HG02943 (cell line): ENCODE data around the gene OR8B12.

ENCODE experiments used
- ATAC-seq: cut with Tn5 transposase; IDR thresholded peaks from one replicate; pipeline ENCODE4 v1.9.1; 2021; ENCODE audit warnings: mild to moderate bottlenecking, low read depth, moderate library complexity; ENCODE audit not compliant: unreplicated experiment

Gene OR8B12, protein sequence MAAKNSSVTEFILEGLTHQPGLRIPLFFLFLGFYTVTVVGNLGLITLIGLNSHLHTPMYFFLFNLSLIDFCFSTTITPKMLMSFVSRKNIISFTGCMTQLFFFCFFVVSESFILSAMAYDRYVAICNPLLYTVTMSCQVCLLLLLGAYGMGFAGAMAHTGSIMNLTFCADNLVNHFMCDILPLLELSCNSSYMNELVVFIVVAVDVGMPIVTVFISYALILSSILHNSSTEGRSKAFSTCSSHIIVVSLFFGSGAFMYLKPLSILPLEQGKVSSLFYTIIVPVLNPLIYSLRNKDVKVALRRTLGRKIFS

GRCh38 chr11:124543554-124543953, at the start of gene OR8B12:
Gene OR8B12 (minus strand): TSS chr11:124543654. CDS start chr11:124543654, 0 bp downstream.
- no peak for ATAC-seq

DNA sequence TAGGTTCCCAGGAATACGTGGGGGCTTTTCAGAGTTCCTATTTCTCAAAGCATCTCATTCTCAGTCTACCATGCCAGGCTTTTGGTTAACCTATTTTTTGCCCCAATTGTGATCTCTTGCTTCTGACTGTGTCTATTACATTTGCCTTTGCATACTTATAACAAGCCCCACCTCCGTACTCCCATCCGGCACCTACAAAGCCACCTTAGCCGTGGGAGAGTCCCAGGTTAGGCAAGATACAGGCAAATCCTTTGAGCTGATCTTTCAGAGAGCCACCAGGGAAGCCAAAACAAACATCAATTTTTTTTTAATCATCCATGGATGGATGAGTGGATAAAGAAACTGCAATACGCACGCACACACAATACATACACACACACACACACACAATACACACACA, 49.2 kb upstream of the OR8B12 start:
- ATAC-seq = no peak

- no peak for ATAC-seq
These were observed 48.0 kb upstream of the OR8B12 start for GRCh38 chr11:124591430-124591829.

DNA sequence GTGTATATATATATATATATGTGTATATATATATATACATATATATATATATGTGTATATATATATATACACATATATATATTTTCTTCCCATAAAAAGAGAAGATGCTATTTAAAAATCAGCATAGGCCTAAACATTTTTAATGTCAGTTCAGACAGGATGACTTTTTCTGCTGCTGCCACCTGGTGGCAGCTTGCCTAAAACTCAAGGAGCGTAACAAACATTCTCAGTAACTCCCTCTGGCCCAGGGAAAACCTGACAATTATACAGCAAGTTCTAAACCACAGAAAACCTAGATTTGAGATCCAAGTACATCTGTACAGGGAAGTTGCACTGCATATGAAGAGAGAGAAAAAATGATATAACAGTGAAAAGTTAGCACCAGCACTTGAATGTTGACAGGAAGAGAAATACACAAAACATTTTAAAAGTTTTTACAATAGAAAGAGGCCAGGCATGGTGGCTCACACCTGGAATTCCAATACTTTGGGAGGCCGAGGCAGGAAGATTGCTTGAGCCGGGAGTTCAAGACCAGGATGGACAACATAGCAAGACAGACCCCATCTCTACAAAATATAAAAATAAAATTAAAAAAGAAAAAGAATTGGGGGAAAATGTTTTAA, 42.9 kb upstream of the OR8B12 start:
- ATAC-seq = no peak

GRCh38 chr11:124584681-124585372, 41.4 kb upstream of the OR8B12 start:
- no peak for ATAC-seq

GRCh38 chr11:124583781-124584180, 40.3 kb upstream of the OR8B12 start:
- ATAC-seq = no peak

DNA sequence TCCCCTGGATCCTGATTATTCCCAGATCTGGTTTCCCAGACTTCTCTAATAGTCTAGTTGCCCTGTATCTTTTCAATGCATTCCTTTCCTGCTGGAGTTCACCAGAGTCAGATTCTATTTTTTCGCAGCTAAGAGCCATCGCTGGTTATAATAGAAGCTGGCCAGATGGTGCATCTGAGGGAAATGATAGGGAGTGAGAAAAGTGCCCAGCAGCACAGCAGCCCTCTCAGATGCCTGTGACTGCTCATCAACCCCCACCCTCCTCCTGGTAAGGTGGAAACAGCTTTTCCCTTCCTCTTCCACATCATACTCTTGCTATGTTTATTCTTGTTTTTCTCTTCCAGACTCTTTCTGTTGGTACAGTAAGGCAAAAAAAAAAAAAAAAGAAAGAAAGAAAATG, 39.1 kb upstream of the OR8B12 start:
- no peak for ATAC-seq

DNA sequence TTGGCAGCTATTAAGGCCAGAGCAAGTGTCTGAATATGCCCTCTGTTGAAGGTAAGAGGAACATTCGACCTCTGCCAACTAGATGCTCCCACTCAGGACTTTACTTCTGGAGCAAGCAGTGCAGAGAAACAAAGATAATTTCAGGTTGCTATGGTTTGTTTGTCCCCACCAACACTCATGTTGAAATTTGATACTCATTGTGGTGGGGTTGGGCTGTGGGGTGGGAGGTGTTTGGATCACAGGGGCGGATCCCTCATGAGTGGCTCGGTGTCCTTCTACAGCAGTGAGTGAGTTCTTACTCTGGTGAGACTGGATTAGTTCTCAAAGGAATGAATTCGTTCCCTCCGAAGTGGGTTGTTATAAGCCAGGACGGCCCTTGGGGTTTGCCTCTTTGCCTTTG, 38.4 kb upstream of the OR8B12 start:
- no peak for ATAC-seq

GRCh38 chr11:124578761-124579160, 35.3 kb upstream of the OR8B12 start:
- no peak for ATAC-seq

DNA sequence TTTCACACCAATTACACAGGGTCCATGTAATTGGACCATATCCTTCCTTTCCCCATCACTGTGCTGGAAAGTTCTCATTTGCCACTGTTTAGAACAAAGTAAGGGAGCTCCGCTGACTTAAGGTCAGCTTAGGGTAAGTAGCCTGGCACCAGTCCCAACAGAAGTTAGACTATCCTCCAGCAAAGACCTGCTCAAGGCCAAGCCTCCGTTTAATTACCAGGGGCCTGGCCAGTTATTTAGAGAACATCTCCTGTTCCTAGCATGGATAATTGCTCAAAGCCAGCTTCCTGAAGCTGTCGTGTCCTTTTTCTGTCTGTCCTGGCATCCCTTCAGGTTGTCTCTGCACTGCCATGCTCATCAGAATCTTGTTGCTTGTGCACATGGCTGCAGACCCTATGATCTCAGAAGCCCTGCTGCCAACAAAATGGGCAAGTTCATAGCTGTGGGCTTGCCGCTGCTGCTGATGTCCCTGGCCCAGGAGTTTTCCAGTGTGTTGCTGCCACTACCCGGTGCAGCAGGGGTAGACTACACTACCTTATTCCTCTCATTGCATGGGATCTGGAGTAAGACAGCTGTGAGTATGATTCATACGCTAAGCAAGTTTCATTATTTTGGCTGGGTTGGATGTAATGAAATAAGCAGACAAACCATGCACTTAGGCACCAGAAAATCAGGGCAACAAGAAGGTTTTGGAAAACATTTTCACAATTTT, 34.4 kb upstream of the OR8B12 start:
- no peak for ATAC-seq

DNA sequence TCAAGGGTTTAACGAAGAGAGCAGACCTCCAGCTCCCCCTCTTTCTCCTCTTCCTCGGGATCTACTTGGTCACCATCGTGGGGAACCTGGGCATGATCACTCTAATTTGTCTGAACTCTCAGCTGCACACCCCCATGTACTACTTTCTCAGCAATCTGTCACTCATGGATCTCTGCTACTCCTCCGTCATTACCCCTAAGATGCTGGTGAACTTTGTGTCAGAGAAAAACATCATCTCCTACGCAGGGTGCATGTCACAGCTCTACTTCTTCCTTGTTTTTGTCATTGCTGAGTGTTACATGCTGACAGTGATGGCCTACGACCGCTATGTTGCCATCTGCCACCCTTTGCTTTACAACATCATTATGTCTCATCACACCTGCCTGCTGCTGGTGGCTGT, 26.7 kb upstream of the OR8B12 start:
- ATAC-seq = no peak

DNA sequence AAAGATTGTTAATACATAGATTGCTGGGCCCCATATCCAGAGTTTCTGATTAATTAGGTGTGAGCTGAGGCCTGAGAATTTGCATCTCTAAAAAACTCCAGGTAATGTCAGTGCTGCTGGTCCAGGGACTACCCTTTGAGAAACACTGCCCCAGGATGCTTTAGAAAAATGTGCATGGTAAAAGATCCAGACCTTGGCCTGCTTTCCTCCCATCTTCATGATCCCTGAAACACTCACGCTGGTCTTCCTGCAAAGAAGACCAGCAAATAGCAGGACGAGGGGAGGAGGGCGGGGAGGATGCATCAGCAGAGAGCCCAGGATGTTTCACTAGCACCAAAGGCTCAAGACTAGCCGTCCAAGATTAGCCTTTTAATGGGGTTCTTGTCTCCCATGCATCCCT, 26.2 kb upstream of the OR8B12 start, which contains the start of gene OR8A1:
TSS of gene OR8A1 (plus strand) at position 301 of the 400 bp plus-strand sequence. CDS start 123 bp downstream, outside the sequence.
- no peak for ATAC-seq

DNA sequence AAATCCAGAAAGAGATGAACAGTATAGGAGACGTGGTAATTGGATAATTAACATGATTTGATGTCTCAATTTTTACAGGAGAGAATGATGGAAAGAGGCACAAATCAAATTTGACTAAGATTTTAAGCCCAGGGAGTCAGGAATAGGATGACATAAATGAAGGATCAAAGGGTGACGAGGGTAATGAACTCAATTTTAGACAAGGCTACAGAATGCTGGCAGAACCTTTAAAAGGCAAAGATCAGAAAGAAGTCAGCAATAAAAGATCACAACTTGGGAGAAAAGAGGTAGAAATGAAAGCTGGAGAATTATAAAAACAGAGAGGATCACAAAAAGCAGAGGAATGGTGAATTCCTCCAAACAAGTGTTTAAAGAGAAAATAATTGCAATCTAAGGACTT, 13.4 kb upstream of the OR8B12 start:
- no peak for ATAC-seq

- ATAC-seq = no peak
These were observed 8.5 kb upstream of the OR8B12 start for GRCh38 chr11:124551987-124552386.

DNA sequence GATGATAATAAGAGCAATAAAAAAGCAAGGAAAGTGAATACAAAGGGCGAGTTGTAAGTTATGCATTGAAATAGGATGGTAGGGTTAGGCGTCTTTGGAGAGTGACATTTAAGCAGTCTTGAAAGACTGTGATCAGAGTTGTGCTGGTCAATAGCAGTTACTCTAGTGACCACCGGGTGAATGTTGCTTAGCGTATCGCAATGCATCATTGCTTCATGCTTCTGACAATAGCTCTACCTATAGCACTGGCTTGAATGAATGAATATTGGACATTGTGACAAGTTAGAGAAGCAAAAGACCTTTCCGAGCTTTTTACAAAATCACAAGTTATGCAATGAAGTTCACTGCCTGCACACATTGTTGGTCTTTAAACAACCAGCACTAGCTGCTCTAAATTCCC, 7.7 kb upstream of the OR8B12 start:
- no peak for ATAC-seq

DNA sequence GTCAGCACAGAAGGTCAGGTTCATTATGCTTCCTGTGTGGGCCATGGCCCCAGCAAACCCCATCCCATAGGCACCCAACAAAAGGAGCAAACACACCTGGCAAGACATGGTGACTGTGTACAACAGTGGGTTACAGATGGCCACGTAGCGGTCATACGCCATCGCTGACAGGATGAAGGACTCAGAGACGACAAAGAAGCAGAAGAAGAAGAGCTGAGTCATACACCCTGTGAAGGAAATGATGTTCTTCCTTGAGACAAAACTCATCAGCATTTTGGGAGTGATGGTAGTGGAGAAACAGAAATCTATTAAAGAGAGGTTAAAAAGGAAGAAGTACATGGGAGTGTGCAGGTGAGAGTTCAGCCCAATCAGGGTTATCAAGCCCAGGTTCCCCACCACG, 309 bp downstream of the OR8B12 start:
- ATAC-seq = no peak

DNA sequence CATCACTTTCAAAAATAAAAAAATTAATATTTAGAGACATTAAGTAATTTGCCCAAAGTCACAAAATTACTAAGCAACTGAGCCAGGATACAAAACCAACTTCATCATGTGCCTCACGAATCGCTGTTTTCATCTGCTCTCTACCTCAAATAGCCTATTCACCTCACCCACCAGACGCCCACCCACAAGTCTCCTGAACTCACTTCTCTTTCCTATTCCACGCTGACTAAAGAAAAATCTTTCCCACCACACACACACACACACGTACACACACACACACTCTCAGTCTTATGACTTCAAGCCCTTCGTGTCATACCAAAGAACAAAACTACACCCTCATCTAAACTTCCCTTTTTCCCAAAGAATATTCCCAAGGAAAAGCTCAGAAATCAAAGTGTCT, 2.2 kb downstream of the OR8B12 start:
- no peak for ATAC-seq

GRCh38 chr11:124538019-124538418, 5.4 kb downstream of the OR8B12 start:
- no peak for ATAC-seq

DNA sequence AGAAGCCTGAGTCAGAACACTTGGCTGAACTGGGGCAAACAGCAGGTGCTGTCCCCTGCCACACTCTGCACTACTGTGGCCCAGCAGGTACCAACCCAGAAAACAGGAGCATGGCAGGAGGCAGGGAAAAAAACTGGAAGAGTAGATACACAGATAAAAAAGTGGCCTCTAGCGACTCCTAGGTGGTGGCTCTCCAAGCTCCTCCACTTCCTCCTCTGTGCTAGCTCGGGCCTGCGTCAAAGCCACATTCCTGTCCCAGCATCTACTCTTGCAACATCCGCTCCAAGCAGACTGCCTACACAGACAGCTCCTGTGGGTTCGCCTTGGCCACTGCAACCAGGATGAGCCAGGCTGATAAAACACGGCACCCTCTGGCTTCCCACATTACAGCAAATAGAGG, 6.9 kb downstream of the OR8B12 start:
- no peak for ATAC-seq

DNA sequence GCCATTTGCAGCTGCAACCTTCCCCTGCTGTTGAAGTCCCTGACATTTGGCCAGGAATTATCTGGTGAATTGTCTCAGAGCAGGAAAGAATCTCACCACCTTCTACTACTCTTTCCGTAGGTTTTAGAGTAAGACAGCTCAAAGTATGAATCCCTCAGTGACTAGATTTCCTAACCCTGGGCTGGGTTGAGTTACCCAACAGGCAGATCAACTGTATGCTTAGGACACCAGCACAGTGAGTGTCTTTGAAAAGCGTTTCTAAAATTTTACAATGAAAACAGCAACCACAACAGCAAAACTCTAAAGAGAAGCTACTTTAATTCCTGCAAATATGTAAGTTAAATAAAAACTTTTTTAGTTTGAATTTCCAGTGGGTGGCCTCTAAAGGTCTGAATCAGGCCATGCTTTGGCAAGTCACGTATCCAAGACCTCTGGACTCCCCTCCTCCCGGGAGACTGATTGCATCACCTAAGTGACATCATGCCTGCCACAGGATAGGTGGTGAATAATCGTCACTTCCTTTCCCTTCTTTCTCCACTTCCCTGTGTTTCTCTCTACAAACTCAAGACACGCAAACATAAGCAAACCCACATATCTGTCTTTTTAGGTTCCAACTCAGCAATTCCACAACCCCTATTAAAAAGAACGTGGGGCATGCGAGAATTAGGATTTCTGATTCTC, 7.8 kb downstream of the OR8B12 start:
- ATAC-seq = no peak
